NCI-H460 (cell line): ENCODE measurements around the gene MPRIP. TPM values are rescaled to one million over a fixed set of nuclear protein-coding genes. Genes with fewer than 3 reads are reported as not detected.

Source experiments
- DNase-seq: peaks from one replicate; pipeline ENCODE4 v3.0.0-alpha.2; 2016; ENCODE audit warnings: low read depth; ENCODE audit errors: extremely low read depth
- total RNA-seq: library from RNA; depleted of rRNA; stranded (reverse); fragments of >200 nt; shearing (Covaris generic); gene quantifications from 2 replicates; pipeline ENCODE4 v1.2.3, GENCODE V29; 2014

The MPRIP gene
- total RNA-seq, 1 experiment from 2014 or later: 87.9 TPM

- DNase-seq: no peak
Observed at GRCh38 chr17:17140590-17140980, 98.3 kb downstream of the MPRIP start.

DNA sequence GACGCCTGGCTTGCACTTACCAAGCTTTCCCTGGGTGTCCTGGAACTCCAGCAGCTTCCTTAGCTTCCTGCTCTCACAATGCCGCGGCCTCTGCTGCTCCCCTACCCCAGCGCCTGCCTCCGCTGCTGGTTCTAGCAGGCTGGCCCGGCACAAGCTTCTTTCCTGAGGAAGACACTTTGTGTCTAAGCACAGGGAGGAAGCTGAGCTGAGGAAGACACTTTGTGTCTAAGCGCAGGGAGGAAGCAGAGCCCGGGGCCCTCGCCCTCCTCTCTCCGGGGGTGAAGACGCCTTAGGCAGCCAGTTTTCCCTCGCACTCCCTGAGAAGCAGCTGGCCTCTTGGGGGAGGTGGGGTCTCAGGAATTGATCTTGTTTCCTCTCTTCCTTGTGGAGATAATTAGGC, 99.0 kb downstream of the MPRIP start:
- no peak for DNase-seq

GRCh38 chr17:17141860-17142552, 99.7 kb downstream of the MPRIP start:
- DNase-seq: peak; percentile 19

DNA sequence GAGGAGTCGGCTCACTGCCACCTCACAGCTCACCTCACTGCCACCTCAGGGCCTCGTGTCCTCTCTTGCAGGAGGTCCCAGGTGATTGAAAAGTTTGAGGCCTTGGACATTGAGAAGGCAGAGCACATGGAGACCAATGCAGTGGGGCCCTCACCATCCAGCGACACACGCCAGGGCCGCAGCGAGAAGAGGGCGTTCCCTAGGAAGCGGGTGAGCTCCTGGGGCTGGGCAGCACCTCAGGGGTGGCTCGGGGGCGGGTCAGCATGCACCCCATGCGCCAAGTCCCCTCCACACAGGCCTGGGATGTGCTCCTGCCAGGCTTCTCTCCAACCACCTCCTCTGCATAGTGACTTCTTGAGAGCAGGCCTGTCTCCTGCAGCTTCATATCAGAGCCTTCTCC, 100.3 kb downstream of the MPRIP start:
- no peak for DNase-seq

DNA sequence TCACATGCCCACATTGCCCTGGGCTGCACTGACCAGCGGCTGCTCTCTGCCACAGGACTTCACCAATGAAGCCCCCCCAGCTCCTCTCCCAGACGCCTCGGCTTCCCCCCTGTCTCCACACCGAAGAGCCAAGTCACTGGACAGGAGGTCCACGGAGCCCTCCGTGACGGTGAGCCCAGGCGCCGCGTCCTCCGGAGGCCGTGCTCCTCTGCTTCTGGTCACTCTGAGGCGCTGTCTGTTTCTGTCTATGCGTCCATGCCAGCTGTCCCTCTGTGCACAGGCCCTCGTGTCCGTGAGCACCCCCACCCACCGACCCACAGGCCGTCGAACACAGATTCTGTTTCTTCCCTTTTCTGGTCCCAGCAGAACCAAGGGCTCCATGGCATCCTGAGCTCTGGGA, 101.2 kb downstream of the MPRIP start:
- no peak for DNase-seq

GRCh38 chr17:17144061-17144460, 101.8 kb downstream of the MPRIP start:
- no peak for DNase-seq

- DNase-seq: no peak
Observed at GRCh38 chr17:17144916-17145665, 102.8 kb downstream of the MPRIP start.

GRCh38 chr17:17146786-17147406, 104.6 kb downstream of the MPRIP start:
- DNase-seq: no peak

DNA sequence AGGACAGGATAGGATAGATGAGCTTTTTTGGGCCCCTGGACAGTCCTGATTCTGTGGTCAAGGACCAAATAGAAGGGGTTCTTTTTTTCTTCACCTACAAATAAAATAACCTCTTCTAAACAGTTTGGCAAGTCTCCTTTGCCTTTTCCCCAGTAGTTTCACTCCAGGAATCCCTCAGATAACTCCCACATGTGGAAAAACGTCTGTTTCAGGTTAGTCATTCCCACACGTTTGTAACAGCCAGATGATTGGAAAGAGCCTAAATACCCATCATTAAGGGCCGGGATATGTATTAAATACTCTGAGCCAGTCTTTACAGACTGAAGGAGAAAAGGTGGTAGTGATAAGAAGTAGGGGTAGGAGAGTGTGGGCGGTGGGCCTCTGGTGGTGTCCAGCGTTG, 105.6 kb downstream of the MPRIP start:
- no peak for DNase-seq

DNA sequence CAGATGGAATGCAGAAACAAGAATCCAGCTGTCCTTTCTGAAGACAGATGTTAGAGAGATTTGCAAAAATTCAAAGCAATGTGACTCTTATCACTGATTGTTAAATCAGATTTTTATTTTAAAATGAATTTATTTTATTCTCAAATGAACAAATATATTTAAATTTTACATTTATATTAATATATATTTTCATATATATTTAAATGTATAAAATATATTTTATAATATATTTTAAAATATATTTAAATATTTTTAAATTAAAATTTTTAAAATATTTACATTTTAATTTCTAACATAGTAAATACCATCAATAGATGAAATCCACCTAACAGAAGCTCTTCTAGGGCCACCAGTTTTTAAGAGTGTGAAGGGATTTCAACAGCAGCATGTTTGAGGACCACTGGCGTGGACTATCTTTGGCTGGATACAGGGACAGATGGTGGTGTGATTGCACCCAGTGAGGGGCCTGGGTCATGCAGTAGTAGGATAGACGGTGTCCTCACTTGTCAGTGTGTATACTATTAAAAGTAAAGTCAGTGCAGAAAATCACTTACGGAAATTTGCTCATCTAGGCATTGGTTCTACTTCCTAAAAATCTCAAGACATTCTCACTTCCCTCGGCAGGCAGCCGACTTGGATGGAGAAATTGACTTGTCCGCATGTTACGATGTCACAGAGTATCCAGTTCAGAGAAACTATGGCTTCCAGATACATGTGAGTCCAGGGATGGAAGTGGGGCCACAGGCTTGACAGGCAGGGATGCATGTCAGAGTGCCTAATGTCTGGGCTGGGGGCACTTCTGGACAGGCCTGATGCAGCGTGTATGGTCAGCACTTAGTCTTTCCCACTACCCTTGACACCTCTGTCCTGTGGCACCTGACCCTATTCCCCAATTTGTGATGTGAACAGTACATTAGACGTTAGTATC, 107.5 kb downstream of the MPRIP start:
- no peak for DNase-seq

- DNase-seq: no peak
Observed at GRCh38 chr17:17150448-17150800, 108.2 kb downstream of the MPRIP start.

DNA sequence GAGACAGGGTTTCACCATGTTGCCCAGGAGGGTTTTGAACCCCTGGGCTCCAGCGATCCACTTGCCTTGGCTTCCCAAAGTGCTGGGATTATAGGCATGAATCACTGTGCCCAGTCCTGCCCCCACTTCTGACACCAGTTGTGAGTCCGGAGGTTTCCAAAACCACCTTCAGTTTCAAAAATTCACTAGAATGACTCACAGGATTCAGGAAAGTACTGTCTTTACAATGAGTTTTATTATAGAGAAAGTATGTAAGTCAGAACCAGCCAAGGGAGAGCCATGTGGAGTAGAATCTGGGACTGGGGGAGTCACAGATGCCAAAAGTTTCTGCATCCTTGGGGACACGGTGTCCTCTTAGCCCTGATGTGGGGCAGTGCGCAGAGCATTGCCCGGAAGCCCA, 108.8 kb downstream of the MPRIP start:
- no peak for DNase-seq

GRCh38 chr17:17151541-17151940, 109.3 kb downstream of the MPRIP start:
- no peak for DNase-seq

- DNase-seq: peak; percentile 46
Observed at GRCh38 chr17:17151962-17152361, 109.7 kb downstream of the MPRIP start.

DNA sequence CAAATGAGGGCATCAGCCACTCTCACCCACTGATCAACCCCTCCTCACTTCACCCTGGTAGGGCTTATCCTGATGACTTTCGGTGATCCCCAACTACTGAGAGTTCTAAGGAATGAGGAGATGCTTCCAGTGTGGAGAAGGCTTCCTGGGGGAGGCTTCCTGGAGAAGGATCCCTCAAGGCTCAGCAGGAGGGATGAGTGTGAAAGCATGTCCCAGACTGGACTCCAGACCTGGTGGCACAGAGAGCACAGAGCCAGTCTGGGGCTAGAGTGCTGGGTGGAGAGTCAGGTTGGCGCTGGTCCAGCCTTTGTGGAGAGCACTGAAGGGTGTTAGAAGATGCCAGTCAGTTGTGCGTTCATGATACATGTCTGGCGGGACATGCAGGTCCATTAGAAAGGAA, 110.1 kb downstream of the MPRIP start:
- no peak for DNase-seq

DNA sequence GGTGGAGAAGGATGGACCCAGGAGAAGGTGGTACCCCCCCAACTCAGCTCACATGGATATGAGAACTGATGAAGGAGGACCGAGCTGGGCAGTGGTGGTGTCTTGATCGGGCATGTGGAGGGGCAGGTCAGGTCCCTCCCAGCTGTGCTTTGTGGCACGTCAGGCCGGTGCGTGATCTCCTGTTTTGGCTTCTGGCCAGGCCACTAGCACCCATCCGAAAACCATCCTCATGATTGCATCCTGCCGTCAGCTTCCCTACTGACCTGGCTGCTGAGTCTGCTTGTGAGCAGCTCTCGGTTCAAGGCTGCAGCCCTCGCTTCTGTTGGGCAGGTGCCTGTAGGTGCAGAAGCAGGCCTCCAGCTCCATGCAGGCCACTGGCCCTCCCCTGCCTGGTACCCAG, 110.8 kb downstream of the MPRIP start:
- no peak for DNase-seq

GRCh38 chr17:17153709-17154108, 111.5 kb downstream of the MPRIP start:
- no peak for DNase-seq

GRCh38 chr17:17154556-17154955, 112.3 kb downstream of the MPRIP start:
- DNase-seq: no peak

DNA sequence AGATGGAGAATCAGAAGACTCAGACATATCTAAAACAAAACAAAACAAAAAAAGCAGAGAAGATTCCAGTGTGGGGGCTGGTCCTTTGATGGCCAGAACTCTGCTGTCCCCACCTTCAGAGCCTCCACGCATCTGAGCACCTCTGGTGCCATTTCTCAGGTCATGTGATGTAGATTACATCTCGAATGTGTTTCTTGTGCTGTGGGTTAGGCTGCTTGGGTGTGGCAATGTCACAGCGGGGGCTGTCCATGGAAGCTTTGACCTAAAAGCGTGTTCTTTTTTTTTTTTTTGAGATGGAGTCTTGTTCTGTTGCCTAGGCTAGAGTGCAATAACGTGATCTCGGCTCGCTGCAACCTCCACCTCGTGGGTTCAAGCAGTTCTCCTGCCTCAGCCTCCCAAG, 112.7 kb downstream of the MPRIP start:
- no peak for DNase-seq

GRCh38 chr17:17155568-17155967, 113.3 kb downstream of the MPRIP start:
- no peak for DNase-seq

DNA sequence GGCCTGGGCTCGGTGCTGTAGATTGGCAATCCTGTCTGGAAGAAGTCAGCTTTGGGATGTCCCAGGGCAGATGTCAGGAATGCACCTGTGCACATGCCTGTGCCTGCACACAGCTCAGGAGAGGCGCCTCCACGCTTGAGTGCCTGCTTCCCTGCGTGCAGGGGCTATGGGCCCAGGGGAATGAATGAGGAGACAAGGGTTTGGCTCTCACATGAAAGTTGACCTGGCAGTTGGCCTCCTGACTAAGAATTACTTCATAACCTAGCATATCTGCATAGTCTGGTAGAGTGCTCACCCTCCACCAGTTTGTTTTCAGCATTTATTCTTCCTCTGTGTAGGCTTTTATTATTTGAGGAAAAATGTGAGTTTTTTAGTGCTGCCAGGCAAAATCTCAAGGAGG, 113.8 kb downstream of the MPRIP start:
- DNase-seq: no peak
